HG03095 (cell line): Measurements from ENCODE around the gene ZNRD2.
A peak's percentile ranks its signal among the peaks of the same experiment; 100 is the strongest.

Experiments
- ATAC-seq: cut with Tn5 transposase; IDR thresholded peaks from one replicate; pipeline ENCODE4 v1.9.1; 2021; ENCODE audit warnings: moderate library complexity; ENCODE audit not compliant: unreplicated experiment

ZNRD2 gene

DNA sequence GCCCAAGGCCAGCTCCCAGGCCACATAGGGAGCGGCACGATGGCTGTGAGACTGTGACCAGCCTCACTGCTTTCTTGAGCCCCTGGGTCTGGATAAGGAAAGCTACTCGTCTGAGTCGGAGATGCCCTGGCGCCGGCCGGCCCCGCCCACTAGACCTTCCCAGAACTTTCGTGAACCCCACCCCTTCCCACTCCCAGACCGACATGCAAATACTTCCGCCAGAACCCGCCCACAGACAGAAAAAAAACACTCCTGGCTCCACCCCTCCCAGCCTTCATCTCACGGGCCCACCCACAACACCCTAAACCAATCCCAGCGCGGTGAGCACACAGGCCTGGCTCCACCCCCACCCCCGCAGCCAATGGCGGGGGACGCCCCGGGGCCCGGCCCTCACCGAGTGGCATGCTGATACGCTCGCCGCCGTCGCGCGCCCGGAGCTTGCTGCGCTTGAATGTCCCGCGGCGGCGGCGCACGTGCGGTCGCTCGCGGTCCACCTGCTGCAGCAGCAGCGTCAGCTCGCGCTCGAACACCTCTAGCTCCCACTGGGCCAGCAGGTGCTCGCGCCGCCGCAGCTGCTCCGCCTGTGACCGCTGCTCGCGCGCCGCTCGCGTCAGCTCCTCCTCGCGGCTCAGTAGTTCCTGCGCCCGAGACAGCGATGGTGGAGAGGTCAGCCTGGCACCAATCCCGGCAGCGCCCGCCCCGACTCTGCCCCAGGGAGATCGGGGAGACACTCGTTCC, 36.8 kb downstream of the ZNRD2 start:
- ATAC-seq = no peak

DNA sequence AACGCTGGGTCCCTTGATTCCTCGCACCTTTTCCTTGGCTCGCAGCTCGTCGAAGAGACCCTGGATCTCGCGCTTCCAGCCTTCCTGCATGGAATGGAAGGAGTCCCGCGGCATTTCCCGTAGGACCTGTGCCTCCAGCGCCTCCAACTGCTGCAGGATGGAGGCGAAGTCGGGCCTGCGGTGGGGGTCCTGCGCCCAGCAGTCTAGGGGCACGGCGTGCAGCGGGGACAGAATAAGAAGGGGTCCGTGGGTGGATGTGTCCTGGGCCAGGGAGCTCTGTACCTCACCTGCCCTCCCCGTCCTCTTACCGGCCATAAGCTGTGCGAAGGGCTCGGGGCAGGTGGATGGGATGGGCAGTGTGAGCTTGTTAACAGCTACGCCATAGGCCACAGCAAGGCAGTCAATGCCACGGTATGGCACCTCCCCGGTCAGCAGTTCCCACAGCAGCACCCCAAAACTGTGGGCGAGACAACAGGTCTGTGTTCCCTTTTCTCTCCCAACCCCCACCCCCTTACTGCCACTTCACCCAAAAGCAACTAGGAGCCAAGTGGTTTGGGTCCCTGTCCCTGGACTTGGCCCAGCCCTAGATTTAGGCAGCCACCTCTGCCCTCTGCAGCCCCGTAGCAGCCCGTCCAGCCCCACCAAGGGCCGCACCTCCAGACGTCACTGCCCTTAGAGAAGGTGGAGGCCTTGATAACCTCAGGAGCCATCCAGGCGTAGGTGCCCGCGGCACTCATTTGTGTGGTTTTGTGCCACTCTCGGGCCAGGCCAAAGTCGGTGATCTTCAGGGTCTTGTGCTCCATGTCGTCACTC, 37.5 kb downstream of the ZNRD2 start:
- ATAC-seq = no peak

DNA sequence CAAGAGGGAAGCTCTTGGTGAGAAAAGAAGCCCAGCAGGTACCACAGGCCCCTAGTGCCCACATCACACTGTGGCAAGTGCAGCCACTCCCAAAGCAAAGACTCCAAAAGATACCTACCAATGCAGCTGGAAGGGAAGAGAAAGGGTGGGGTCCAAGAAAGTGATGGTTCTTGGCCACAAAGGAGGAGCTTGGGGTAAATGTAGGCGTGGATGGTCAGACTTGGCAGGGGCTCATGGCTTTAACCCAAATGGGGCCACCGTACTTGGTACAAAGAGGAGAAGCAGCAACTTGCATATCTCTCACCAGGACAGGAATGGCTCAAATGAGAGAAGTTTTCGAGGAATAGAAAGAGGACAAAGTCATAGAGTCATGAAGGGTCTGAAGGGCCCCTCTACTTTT, 39.0 kb downstream of the ZNRD2 start:
- ATAC-seq = no peak

DNA sequence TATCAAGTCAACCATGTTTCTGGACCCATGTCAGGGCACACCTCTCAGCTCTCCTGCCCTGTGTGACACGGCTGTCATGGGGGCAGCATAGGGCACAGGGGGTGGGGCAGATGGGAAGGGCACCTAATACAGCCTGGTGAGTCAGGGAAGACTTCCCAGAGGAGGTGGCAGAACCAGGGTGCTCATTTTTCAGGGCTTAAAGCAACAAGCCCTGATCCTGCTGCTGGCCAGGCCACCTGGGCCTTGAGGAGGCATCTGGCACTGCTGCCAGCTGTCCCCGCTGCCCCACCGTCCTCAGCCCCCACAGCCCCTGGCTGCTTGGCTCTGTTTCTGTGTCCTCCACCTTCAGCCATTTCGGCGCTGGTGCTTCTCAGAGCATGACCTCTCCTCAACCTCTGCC, 39.4 kb downstream of the ZNRD2 start:
- ATAC-seq = no peak

DNA sequence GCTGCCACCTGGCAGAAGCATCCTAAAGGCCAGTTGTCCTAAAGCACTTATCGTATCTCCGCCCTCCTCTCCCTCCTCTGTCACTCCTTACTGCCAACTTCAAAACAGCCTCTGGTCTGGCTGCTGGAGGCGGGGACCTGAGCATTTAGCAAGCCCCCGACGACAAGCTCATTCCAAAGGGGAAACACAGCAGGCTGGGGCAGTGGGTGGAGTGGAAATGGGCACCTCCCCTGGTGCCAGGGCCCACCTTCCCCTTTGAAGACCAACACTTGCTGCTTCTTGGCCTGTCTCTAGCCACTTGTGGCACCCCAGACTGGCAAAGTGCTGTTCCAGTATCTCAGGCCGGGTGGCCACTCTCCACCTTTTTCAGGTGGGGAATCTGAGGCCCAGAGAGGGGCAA, 40.1 kb downstream of the ZNRD2 start:
- no peak for ATAC-seq

DNA sequence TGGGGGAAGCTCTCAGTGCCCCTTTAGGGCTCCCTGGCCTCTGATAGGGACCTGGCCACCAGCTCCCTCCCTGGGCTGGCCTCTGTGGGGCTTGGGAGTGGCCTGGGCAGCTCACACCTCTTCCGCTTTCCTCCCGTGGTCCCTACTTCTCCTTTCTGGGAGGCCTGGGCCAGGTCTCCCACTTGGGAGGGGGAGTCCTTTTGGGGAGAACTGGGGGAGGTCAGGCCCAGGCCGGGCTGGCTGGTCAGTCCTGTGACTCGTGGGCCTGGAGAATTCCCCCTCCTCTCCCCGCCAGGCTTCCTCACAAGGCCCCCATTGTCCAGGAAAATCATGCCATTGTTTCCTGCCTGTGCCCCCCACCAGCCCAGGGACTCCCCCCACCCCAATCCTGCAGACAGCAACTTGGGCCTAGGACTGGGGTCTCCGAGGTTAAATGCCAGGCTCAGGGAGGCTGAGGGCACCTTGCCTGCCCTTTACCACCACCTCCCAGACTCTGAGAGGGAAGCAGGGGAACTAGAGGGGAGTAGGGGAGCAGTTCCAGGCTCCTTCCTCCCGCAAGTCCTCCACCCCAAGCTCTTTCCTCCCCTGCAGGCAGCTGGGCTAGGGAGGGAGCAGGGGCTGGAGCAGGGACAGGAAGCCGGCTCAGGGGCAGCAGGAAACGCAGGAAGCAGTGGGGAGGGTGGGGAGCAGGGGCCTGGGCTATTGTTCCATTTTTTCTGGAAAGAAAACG, 40.9 kb downstream of the ZNRD2 start:
- no peak for ATAC-seq

DNA sequence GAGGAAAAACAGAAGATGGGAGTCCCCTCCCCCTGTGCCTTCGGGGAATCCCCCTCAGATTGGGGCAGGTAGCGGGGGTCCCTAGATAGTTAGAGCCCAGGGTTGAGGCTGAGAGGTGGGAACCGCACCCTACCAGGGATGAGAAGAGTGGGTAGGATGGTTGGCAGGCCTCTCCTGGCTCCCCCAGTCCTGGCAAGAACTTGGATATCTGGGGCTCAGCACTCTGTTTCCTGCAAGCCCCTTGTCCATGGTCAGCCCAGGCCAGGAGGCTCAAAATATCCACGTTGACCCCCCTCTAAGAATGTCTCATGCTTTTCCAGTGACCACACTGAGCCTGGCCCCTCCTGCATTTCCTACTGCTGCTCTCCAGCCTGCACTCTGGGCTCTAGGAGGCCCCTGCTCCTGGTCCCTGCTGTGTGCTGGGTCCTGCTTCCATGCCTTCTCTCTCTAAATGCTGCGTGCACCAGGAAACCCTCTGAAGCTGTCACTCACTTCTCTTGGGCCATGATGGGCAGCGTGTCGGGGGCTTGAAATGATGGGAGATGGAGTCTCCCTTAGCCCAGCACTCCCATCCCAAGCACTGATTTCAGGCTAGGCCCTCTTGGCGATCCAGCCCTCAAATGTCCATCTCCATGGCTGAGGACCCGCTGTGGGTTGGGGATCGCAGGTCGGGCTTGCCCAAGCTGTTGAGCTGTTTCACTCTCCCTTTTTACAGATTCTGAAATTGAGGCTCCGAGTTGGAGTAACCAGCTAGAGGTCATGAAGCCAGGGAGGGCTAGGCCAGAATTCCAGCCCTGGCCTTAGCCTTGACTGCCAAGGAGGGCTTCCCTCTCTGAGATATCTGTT, 41.7 kb downstream of the ZNRD2 start:
- no peak for ATAC-seq

DNA sequence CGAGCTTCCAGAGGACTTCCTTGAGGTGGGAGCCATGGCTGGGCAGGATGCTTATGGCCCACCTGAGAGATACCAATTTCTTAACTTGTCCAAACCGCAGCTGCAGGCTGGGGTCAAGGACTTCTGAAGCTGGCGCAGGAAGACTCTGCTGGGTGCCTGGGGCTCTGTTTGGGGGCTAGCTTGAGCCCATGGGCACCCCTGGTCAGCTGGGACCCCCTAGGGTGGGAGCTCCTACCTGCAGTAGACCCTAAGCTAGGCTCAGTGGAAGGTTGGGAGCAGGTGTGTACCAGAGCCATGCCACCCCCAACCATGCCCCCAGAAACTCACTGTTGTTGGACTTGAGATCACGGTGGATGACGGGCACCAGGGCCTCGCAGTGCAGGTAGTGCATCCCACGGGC, 42.4 kb downstream of the ZNRD2 start:
- no peak for ATAC-seq

DNA sequence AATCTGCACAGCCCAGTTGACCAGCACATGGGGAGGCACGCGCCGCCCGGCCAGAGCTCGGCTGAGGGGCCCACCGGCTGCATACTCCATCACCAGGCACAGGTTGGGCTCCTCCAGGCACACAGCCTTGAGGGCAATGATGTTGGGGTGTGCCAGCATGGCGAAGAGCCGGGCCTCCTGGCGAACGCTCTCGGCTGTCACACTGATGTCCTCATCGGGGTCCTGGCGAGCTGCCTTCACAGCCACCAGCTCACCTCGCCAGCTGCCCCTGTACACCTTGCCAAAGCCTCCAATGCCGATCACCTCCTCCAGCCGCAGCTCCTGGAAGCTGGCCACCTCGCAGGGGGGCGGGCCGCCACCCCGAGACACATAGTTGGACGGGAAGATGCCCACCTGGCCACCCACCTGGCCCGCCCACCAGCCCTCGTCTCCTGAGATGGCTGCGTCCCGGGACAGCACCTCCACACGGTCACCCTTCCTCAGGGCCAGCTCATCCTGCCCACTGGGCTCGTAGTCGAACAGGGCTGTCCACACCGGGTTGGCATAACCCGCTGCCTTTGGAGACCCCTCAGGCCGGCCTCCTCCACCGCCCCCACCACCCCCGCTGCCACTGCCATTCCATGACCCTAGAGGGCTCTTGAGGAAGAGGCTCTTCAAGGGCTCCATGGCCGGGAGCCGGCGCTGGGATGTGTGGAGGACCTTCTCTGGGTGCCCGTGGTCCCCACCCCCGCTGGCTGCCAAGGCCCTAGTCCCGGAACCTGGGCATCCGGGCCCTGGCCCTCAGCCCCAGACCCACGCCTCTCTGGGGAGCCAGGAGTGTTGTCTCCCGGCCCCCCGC, 43.0 kb downstream of the ZNRD2 start:
- ATAC-seq = no peak

DNA sequence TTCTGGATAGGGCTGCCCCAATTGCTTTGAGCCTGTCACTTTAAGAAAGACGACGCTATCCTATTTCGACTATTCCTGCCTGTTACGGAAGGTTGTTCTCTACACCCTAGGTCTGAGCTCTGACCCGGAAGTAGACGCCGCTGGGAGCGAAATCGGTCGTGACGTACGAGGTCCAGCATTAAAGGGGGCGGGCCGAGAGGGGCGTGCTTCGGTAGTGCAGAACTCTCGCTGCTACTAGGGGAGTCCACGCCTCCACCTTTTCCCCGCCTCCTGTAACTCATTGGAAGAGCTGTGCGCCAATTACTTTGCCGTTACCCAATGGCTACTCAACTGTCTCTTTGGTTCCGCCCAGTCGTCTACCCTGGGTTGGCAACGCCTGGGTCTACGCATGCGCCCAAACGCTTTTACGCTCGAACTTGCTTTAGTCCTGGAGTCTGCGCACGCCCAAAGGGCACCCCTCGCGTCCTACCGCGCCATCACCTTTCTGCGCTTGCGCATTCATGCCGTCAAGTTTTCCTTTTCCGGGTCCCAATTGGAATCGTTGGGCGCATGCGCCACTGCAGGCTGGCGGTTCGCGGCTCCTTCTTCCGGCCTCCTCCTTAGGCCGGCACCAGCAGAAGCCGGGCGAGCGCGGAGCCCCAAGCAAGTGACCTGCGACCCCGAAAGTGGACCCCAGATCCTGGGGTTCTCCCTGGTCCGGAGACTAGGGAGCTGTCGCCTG, 45.1 kb downstream of the ZNRD2 start, which contains the start of gene PCNX3:
Gene PCNX3 (plus strand): TSS at position 548 of the 721 bp plus-strand sequence. CDS start 536 bp downstream, outside the sequence.
- peak; percentile 59 for ATAC-seq

DNA sequence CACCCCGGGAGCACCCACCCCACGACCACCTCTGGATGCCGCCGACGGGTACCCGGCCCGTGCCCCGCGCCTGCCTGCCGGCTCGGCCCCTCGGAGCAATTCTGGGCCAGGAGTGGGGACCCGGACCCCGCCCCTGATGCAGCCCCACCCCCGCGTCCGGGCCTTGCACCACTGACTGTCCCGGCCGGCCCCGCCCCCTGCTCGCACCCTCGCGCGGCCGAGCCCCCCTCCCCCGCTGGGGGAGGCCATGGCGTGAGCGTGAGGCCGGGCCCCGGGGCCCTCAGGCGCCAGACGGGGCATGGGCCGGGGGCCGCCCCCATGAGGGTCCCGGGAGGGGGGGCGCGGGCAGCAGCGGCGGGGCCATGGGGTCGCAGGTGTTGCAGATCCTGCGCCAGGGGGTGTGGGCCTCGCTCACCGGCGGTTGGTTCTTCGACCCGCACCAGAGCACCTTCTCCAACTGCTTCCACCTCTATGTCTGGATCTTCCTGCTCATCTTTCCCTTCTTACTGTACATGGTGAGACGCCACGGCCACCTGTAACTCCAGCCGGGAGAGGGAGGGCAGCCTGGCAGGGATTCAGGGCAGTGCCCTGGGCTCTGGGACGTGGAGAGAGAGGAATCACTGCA, 45.8 kb downstream of the ZNRD2 start:
- no peak for ATAC-seq

DNA sequence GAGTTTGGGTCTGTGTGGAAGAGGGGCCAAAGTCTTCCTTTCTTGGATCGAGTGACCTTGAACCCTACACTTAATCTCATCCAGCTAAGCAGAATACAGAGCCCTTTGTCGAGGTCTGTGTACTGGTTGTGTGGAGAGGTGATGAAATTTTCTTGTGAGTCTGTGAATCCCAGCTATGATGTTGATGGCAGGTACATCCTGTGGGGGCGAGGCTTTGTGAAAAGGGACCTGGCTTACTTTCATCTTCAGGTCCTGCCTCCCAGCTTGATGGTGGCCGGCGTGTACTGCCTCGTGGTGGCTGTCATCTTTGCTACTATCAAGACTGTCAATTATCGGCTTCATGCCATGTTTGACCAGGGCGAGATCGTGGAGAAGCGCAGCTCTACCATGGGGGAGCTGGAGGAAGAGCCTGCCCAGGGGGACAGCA, 46.3 kb downstream of the ZNRD2 start:
- no peak for ATAC-seq

DNA sequence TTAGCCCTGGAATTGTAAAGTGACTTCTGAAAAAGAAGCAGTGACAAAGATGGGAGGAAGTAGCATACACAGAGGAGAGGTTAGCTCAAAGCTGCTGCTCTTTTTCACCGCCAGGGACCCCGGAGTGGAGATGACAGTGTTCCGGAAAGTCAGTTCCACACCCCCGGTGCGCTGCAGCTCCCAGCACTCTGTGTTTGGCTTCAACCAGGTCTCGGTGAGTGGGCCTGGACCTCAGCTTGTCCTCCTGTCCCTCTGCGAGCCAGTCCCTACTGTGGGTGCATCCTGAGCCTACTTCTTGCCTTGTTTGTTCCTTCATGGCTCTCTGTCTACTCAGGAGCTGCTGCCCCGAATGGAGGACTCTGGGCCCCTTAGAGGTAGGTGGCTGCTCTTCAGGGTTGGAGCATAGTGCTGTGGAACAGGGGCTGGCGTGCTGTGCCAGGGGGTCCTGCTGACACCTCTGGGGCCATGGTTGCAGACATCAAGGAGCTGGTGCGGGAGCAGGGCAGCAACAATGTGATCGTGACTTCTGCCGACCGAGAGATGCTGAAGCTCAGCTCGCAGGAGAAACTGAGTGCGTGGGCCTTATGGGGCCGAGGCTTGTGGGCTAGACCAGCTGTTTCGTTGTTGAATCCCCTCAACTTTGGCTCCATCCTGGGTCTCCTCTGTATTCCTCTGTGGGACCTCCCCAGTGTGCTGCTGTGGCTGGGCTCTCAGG, 47.0 kb downstream of the ZNRD2 start:
- no peak for ATAC-seq

DNA sequence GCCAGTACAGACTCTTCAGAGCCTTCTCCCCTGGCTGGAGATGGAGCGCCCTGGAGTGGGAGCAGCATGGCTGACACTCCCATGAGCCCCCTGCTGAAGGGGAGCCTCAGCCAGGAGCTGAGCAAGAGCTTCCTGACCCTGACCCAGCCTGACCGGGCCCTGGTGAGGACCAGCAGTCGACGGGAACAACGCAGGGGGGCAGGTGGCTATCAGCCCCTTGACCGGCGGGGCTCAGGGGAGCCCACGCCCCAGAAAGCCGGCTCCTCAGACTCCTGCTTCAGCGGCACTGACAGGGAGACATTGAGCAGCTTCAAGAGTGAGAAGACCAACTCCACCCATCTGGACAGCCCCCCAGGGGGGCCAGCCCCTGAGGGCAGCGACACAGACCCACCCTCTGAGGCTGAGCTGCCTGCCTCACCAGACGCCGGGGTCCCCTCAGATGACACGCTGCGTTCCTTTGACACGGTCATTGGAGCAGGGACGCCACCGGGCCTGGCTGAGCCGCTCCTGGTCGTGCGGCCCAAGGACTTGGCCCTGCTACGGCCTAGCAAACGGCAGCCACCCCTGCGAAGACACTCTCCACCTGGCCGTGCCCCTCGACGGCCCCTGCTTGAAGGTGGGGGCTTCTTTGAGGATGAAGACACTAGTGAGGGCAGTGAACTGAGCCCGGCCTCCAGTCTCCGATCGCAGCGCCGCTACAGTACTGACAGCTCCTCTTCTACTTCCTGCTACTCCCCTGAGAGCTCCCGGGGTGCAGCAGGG, 47.9 kb downstream of the ZNRD2 start:
- no peak for ATAC-seq

DNA sequence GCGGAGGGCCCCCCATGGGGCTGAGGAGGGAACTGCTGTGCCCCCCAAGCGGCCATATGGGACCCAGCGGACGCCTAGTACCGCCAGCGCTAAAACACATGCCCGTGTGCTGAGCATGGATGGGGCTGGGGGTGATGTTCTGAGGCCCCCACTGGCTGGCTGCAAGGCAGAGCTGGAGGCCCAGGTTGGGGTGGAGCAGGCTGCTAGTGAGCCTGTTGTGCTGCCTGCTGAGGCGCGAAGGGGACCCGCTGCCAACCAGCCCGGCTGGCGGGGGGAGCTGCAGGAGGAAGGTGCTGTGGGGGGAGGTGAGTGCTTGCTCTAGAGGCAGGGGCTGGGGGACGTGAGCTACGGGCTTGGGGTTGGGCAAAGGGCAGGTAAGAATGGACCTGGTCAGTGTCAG, 48.5 kb downstream of the ZNRD2 start:
- ATAC-seq = no peak

DNA sequence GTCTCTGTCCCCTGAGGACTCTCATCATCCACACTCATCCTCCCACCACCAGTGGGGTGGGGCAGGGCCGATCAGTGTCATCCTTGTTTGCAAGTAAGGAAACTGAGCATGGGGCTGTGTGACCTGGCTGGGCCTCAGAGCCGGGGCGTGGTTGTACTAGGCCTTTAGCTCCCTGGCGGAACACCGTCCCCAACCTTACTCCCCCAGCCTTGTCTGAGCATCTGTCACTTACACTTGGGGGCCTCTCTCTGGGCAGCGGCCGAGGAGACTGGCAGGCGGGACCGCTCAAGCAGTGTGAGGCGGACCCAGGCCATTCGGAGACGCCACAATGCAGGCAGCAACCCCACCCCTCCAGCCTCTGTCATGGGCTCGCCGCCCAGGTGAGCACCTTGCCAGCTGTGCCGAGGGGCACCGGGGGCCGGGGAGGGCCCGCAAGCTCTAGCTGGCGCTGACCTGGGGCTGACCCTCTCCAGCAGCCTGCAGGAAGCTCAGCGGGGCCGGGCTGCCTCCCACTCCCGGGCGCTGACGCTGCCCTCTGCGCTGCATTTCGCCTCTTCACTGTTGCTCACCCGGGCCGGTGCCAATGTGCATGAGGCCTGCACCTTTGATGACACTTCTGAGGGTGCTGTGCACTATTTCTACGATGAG, 49.1 kb downstream of the ZNRD2 start:
- no peak for ATAC-seq

DNA sequence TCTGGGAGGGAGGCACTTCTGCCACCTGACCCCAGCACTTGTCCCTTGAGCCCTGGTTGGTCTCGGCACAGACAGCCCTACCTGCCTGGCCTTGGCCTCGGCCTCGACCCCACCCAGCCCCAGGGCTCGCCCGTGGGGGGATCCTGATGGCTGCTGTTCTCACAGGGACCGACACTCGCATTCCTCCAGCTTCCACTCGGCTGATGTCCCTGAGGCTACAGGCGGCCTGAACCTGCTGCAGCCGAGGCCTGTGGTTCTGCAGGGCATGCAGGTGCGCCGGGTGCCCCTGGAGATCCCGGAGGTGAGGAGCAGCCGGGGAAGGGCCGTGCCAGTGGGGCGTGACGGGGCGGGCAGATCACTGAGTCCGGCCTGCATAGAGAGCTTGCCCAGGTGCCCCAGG, 50.4 kb downstream of the ZNRD2 start:
- no peak for ATAC-seq
